Spinal cord (tissue), 10 donors: Measurements from ENCODE around the gene NCEH1. TPM values are rescaled to one million over a fixed set of nuclear protein-coding genes. Genes with fewer than 3 reads are reported as not detected.

Experiments
- DNase-seq, 6 donors: peaks; one replicate each; pipeline versions ENCODE4 v3.0.0 to v3.0.0-alpha.2; 2013 to 2015; ENCODE audit warnings: low spot score in 6 of 6, low read depth in 4 of 6
- H3K27ac ChIP-seq: one replicate; pipeline ENCODE4 v1.5.1; 2013; ENCODE audit warnings: low read depth, low read length, control low read depth
- H3K27me3 ChIP-seq: one replicate; pipeline ENCODE4 v1.6.1; 2013; ENCODE audit warnings: low read length; ENCODE audit not compliant: control insufficient read depth, insufficient read depth
- H3K36me3 ChIP-seq: one replicate; pipeline ENCODE4 v1.6.1; 2013; ENCODE audit warnings: low read length; ENCODE audit not compliant: control insufficient read depth, insufficient read depth
- H3K4me1 ChIP-seq: one replicate; pipeline ENCODE4 v1.6.1; 2013; ENCODE audit warnings: low read length; ENCODE audit not compliant: control insufficient read depth, insufficient read depth
- H3K4me3 ChIP-seq: one replicate; pipeline ENCODE4 v1.5.1; 2013; ENCODE audit warnings: low read depth, low read length, control low read depth
- H3K9me3 ChIP-seq: one replicate; pipeline ENCODE4 v1.6.1; 2013; ENCODE audit warnings: low read length; ENCODE audit not compliant: control insufficient read depth, insufficient read depth
- WGBS: methylation state at CpG from one replicate; pipeline ENCODE4 v1.1.5; 2013; ENCODE audit warnings: missing lambda C conversion rate; ENCODE audit not compliant: insufficient coverage; 5-methylcytosine and 5-hydroxymethylcytosine counted together
- polyA plus RNA-seq, 2 donors: library from polyadenylated mRNA; unstranded; fragments of 120-200 nt; gene quantifications; one replicate each; pipeline ENCODE4 v1.2.1, GENCODE V29; 2013; ENCODE audit not compliant: insufficient read length in 2 of 2
- total RNA-seq, 2 donors: library from RNA; depleted of rRNA in 1 of 2; stranded (reverse); fragments of 120-200 nt in 1 of 2; fragments of >200 nt in 1 of 2; gene quantifications; one replicate each; pipeline versions ENCODE4 v1.2.3 to v1.2.4, GENCODE V29; 2013 to 2014
- donor health status: healthy.

The NCEH1 gene
- total and polyA plus RNA-seq, 4 donors, result 4.0 to 16.3 (median 11.4) TPM

DNA sequence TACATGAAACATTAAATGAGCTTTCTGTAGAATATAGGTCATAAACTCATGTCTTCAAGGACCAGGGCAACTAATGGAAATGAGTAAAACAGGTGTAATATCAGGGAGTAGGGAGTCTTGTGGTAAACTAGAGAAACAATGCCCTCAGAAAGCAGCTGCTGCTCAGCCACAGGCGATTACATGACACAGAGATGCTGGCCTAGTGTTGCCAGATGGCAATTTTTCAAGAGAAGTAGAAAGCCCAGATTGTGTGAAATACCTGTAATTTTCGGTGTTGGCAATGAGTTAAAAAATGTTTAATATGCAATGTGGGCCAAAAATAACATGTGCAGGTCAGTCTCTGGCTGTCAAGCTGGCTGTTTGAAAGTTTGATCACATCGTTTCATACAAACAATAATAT, 23.4 kb downstream of the NCEH1 start:
- Histone ChIP-seq H3K27me3 (no peaks in the 10 kb centered on the region), H3K9me3 (no peaks in the 10 kb centered on the region), H3K4me1 (no peaks in the 10 kb centered on the region), H3K27ac (no peak overlapping the region), H3K4me3 (no peak overlapping the region), H3K36me3 (no peaks in the 10 kb centered on the region)
- 61% methylated on average over 2 of the region's 3 CpGs for WGBS
- peak in 2 of 6 donors; percentile 32 to 41 for DNase-seq

DNA sequence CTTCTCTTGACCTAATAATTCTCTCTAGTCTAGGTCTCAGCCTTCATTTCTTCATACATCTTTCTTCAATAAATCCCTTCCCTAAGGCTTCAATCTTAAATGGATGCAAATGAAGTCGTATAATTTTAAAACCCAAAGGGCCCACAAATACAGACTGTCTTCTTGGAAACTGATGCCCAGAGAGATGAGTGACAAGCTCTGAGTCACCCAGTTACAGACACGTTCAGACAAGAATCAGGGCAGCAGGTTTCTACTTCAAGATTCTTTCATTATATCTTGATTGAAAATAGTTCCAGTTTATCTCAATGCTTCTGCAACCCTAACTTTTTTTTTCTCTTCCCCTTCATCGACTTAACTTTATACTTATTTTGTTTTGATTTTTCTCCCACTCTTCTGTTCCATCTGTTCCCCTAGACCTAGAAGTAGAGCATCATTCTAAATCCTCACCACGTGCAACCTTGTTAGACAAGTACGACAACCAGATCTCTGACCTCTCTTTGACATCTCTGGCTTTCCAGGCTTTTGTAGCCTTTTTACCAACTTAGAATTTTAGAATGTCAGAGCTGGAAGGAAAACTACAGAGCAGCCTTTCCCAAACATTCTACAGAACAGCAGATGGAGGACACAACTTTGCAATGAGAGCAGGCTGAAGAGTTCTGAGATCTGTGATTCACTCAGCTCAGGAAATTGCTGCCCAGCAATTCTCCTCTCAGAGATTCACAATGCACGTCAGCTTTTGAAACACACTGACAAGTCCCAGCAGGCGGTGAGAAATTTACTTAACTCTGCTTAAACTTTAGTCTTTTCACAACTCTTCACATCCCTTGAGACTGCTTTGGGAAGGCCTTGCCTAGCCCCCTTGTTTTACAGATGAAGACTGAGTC, 25.3 kb downstream of the NCEH1 start:
- Histone ChIP-seq H3K36me3 (no peaks in the 10 kb centered on the region), H3K27ac (no peak overlapping the region), H3K4me1 (peaks cover under 1% of the 10 kb centered on the region), H3K27me3 (no peaks in the 10 kb centered on the region), H3K9me3 (no peaks in the 10 kb centered on the region), H3K4me3 (no peak overlapping the region)
- no peak for DNase-seq
- 81% methylated on average over 5 of the region's 7 CpGs for WGBS

DNA sequence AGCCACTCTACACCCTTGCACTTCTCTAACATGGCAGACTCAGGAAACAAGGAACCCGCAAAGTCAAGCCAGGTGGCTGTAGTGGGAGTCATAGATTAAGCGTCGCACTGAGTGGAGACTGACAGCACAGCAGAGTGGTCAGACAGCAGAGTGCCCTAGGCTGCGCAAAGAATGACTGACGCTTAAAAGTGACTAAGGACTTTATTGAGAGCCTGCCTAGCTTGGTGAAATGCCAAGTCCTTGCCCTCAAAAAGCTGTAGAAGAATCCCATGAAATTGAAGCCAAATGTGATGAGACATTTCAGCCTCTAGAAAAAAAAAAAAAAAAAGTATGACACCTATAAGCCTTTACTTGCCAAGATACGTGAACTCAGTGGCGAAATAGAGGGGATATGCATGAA, 30.2 kb downstream of the NCEH1 start:
- no peak overlapping the region for H3K27ac ChIP-seq
- H3K9me3 ChIP-seq, result no peaks in the 10 kb centered on the region
- 92% methylated on average over 7 of the region's 7 CpGs for WGBS

DNA sequence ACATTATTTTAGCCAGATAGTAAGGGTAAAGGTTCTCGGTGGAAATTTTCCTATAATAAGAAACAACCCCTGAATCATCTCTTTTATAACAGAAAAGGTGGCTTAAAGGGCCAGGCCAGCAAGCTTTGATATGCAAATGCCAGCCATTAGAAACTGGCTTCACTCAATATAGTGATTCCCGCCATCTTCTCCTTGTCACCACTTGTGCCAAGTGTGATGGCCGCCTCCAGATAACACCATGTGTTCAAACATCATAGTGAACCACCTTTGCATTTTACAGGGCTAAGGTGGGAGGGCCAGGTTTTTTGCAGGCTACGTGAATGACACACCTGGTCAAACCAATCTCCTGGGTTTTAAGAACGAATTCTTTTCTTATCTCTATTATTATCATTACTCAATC, 31.3 kb downstream of the NCEH1 start:
- Histone ChIP-seq H3K36me3 (no peaks in the 10 kb centered on the region), H3K4me1 (peaks cover 13% of the 10 kb centered on the region), H3K4me3 (no peak overlapping the region), H3K9me3 (no peaks in the 10 kb centered on the region), H3K27me3 (no peaks in the 10 kb centered on the region), H3K27ac (no peak overlapping the region)
- no peak for DNase-seq
- WGBS, result 97% methylated on average over 3 of the region's 5 CpGs

More for the DNA sequence above, 30.2 kb downstream of the NCEH1 start:
- H3K27me3 ChIP-seq, result no peaks in the 10 kb centered on the region
- H3K36me3 ChIP-seq, result no peaks in the 10 kb centered on the region
- no peak overlapping the region for H3K4me3 ChIP-seq
- H3K4me1 ChIP-seq, result peaks cover 13% of the 10 kb centered on the region
- DNase-seq, result no peak

DNA sequence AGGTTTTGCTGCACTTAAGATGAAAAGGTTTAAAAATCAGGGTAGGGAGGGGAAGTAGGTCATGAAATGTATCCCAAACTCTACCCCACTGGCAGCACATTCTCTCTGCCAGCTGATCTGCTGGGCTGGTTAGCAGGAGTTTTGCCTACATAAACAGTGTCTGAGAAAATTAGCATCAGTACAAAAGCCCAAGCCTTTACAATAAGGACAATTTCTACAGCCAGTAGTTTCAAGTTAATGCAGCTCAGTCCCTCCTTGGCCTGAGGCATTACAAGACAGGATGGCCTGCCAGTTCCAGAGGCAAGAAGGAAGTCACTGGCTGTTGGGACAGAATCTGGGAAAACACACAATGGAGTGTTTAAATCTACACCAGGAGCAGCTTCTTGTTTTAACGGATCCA, 32.8 kb downstream of the NCEH1 start:
- WGBS, result no CpG with 5 or more reads among the region's 1 CpG
- Histone ChIP-seq H3K27ac (peak overlapping the region; percentile 17), H3K4me3 (no peak overlapping the region), H3K4me1 (peaks cover 13% of the 10 kb centered on the region), H3K9me3 (no peaks in the 10 kb centered on the region), H3K36me3 (no peaks in the 10 kb centered on the region), H3K27me3 (no peaks in the 10 kb centered on the region)
- peak in 2 of 6 donors; percentile 50 to 55 for DNase-seq

DNA sequence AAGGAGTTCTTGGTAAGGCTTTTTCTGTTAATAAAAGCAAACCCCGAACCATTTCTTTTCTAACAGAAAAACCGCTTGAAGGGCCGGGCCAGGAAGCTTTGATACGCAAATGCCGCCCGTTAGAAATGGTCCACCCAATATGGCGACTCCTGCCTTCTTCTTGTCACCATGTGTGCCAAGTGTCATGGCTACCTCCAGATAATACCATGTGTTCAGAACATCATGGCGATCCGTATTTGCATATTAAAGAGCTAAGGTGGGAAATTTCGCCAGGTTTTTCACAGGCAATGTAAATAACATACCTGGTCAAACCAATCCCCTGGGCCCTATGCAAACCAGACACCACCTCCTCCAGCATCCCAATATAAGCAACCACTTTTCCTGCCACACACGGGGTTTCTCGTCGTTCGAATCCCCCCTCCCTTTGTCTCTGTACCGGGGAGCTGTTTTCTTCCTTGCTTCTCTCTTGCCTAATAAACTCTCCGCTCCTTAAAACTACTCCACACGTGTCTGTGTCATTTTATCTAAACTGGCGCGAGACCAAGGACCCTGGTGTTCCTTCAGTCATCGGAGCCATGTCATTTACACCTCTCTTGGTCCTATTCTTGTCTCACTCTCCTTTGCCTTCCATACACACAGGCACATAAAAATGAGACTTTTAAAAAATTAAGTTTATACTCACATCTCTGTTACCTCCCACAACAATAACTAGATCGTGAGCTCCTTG, 34.5 kb downstream of the NCEH1 start:
- no peaks in the 10 kb centered on the region for H3K36me3 ChIP-seq
- H3K9me3 ChIP-seq, result no peaks in the 10 kb centered on the region
- H3K4me3 ChIP-seq, result no peak overlapping the region
- peaks cover 13% of the 10 kb centered on the region for H3K4me1 ChIP-seq
- no peaks in the 10 kb centered on the region for H3K27me3 ChIP-seq
- 76% methylated on average over 18 of the region's 21 CpGs for WGBS
- DNase-seq, result no peak
- H3K27ac ChIP-seq, result no peak overlapping the region

DNA sequence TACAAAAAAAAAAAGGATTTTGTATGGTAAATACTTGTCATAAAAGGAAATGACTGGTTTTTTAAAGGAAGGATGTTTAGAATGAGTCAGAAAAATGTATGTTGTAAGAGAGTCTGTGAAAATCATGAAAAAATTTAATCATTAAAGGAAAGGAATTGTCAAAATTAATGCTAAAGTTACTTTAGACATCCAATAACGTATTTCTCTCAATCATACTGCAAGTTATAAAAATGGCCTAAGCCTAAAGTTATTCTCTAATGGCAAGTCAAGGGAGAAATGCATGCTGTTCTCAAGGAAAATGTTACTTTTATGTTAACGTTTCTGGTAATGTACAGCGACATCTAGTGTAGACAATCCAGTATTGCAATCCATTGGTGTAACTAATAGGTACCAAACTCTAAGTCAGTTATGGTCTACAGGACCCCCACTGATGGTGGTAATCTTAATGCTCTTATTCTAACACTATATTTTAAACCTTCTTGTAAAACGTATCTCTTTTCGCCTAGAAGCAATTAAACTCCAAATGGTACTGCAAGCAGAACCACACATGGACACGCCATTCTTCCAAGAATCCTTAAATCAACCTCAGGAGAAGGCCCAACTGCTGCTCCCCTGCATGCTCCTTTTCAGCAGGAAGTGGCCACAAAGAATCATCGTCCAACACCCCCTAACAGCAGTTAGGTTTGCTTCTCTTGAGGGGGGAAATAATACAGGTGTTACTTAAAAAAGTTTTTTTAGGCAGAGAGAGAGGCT, 35.2 kb downstream of the NCEH1 start:
- H3K27ac ChIP-seq, result no peak overlapping the region
- no peak overlapping the region for H3K4me3 ChIP-seq

DNA sequence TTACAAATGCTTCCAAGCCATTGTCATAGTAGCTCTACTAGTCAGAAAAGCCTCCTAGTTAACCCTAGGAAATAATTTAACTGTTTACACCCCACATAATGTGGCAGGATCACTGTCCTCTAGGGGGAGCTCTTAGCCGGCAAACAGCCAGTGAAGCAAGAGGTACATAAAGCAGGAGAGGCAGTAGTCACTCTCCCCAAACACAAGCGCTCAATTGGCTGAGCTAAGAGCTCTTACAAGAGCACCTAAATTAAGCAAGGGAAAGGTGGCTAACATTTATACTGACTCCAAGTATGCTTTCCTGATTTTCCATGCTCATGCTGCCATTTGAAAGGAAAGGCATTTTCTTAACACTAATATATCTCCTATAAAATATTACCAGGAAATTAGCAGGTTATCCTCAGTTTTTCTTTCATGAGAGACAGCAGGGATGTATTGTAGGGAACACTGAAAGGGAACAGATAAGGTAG, 37.6 kb downstream of the NCEH1 start:
- no peak overlapping the region for H3K4me3 ChIP-seq
- H3K36me3 ChIP-seq, result no peaks in the 10 kb centered on the region
- WGBS, result 33% methylated on average over 1 of the region's 2 CpGs
- DNase-seq, result peak in 2 of 6 donors; percentile 31 to 34
- H3K9me3 ChIP-seq, result no peaks in the 10 kb centered on the region
- H3K27ac ChIP-seq, result no peak overlapping the region
- H3K27me3 ChIP-seq, result no peaks in the 10 kb centered on the region
- peaks cover 11% of the 10 kb centered on the region for H3K4me1 ChIP-seq

More for the DNA sequence above, 35.2 kb downstream of the NCEH1 start:
- WGBS, result 56% methylated on average over 3 of the region's 7 CpGs
- H3K4me1 ChIP-seq, result peaks cover 13% of the 10 kb centered on the region
- no peaks in the 10 kb centered on the region for H3K9me3 ChIP-seq
- H3K27me3 ChIP-seq, result no peaks in the 10 kb centered on the region
- no peaks in the 10 kb centered on the region for H3K36me3 ChIP-seq
- peak in 2 of 6 donors; percentile 55 to 64 for DNase-seq

DNA sequence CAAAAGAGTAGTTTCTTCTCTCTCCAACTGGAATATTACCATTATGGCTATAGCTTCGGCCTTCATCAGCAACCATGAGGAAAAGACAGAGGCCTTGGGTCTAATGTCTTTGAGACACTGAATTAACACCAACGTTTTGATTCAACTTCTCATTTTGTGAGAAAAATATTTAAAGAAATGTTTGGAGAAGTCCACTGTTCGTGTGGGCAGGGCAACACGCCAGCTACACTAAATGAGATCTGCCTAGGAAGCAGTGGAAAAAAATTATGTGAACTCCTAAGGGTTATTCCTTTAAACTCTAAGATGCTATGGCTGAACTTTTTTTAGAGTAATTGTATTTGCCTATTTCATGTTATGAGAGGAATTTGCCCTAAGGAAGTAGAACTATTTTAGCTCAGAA, 41.8 kb downstream of the NCEH1 start:
- no peak overlapping the region for H3K4me3 ChIP-seq
- no peak for DNase-seq
- no peaks in the 10 kb centered on the region for H3K36me3 ChIP-seq
- 88% methylated on average over 2 of the region's 4 CpGs for WGBS
- H3K27ac ChIP-seq, result no peak overlapping the region
- no peaks in the 10 kb centered on the region for H3K27me3 ChIP-seq
- H3K9me3 ChIP-seq, result no peaks in the 10 kb centered on the region
- H3K4me1 ChIP-seq, result no peaks in the 10 kb centered on the region
